Stimulated activated CD8-positive, alpha-beta memory T cell treated with anti-CD3 and anti-CD28 coated beads, Interleukin-2, amount 100 ng/mL, for 1 hour (primary cell): ENCODE results near the gene TUBE1.
A peak's percentile ranks its signal among the peaks of the same experiment; 100 is the strongest.
"Not testable (repeated sequence)": the region's sequence is repeated elsewhere in the genome, so short reads cannot be mapped to it uniquely, and the experiment has no call there.

Source experiments
- DNase-seq, 2 donors: peaks; one replicate each; pipeline ENCODE4 v3.0.0-alpha.2; 2020; ENCODE audit warnings: low read depth in 2 of 2

TUBE1 gene

DNA sequence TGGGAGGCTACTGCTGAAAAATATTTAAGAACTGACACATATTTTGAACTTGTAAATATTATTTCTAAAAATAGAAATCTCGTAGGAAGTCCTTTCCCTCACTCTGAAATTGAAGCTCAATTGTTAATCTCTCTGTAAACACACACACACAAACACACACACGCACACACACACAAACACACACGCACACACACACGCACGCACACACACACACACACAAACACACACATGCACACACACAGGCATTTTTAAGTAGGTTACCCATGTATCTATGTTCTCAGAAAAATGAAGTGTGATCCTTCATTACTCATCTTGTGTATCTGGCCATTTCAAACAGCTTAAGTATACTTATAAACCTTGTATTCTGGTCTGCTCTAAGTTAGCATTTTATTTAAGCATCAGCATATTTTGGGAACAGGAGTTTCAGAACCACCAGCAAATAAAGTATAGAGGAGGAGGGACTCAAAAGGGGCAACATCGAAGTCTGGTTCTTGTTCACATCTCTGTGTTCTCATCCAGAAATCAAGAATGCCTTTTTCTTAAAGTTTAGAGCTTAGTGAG, 21.8 kb downstream of the TUBE1 start:
- no peak for DNase-seq

- DNase-seq = no peak
These were observed 24.3 kb downstream of the TUBE1 start for GRCh38 chr6:112062966-112063365.

DNA sequence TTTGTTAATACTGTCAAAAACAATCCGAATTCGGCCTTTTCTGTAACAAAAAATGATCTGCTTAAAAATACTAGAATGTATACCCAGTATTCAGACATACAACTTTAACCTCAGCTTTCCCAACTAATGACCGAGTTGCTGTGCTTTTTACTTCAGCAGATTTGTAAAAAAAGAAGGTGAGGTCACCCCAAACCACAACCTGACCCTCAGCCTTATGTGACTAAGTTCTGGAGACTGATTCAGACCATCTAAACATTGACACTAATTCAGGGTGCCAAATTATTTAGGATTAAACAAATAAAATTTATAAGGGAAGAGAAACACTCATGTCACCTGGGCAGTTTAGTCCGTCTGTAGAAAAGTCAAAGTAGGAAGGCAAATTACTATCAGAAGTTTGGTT, 25.7 kb downstream of the TUBE1 start:
- no peak for DNase-seq

DNA sequence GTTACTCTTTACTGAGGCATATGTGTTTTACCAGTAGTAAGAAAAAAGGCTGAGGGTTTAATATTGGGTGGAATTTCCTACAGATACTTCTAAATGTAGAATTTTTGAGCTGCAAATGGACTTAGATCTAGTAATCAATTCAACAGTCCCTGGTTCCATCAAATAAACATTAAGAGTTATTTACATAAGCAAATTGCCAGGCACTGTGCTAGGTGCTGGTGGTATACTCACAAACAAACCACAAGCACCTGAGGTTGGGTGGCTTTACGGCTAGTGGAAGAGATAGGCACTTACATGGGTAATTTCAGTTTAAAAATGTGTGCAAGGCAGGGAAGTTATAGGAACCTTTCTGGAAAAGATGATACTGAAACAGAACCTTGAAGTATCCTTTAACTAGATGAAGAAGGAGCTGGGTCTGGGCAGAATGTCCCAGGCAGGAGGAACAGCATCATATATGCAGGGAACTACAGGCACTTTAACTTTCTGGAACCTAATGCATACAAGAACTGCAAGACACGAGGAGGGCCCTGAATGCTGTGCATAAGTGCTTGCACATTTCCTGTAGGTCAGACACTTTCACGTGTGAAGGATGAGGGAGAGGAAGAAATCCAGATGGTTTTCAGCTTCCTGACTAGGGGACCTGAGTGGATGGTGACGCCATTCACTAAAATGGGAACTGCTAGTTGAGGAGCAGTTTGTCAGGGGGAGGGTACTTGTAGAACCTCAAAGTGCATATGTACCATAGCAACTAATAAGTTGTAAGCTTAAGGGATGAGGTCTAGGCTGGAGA, 28.8 kb downstream of the TUBE1 start:
- no peak for DNase-seq

DNA sequence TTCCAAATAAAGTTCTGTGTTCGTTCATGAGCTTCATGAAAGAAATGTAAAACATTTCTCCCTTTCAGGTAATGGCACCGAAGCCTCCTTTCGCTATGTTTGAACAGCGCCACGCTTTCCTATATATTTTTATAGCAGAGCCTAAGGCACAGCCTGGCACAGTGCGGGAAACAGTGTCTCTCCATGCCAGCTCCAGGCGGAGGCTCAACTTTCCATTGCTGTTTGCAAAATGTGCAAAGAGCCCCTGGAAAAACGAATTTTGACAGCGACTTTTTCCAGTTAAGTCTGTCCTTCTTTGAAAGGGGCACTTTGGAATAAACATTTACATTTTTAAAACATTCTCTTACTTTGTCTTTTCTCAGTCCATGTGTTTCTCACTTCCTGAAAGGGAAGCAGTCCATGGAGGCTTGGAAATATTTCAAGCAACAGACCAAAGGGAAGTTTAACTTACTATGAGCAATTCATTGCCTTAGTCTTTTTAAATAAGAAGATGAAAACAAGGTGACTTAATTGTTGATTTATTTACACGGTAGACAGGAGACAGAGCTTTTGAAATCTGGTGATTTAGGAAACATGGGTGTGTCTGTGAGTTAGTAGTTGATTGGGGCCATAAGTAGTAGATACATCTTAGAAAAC, 32.6 kb downstream of the TUBE1 start:
- DNase-seq = no peak

GRCh38 chr6:112054001-112054400, 33.3 kb downstream of the TUBE1 start, which contains the start of gene CCN6:
Gene CCN6 (plus strand): TSS chr6:112054104. CDS start chr6:112054358, 254 bp downstream.
- DNase-seq = no peak

DNA sequence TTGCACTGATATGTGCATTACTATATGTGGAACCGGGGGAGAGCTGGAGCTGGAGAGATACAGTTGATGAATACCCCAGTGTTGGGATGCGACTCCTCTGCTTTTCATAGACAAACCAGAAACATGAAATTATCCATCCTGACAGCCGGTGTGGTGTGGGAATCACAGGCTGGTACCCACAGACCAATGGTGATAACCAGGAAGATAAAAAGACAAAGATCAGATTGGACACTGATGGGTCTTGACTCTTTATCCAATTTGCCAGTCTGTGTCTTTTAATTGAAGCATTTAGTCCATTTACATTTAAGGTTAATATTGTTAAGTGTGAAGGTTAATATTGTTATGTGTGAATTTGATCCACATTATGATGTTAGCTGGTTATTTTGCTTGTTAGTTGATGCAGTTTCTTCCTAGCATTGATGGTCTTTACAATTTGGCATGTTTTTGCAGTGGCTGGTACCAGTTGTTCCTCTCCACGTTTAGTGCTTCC, 36.0 kb downstream of the TUBE1 start:
- DNase-seq = not testable (repeated sequence)

- DNase-seq = no peak
These were observed 36.9 kb downstream of the TUBE1 start for GRCh38 chr6:112050429-112050828.

- no peak for DNase-seq
These were observed 37.3 kb downstream of the TUBE1 start for GRCh38 chr6:112049996-112050395.

- DNase-seq = no peak
These were observed 38.1 kb downstream of the TUBE1 start for GRCh38 chr6:112049026-112049799.

- not testable (repeated sequence) for DNase-seq
These were observed 39.8 kb downstream of the TUBE1 start for GRCh38 chr6:112047523-112047922.

- DNase-seq = no peak
These were observed 42.4 kb downstream of the TUBE1 start for GRCh38 chr6:112044856-112045255.

- DNase-seq = no peak
These were observed 43.1 kb downstream of the TUBE1 start for GRCh38 chr6:112044196-112044595.

DNA sequence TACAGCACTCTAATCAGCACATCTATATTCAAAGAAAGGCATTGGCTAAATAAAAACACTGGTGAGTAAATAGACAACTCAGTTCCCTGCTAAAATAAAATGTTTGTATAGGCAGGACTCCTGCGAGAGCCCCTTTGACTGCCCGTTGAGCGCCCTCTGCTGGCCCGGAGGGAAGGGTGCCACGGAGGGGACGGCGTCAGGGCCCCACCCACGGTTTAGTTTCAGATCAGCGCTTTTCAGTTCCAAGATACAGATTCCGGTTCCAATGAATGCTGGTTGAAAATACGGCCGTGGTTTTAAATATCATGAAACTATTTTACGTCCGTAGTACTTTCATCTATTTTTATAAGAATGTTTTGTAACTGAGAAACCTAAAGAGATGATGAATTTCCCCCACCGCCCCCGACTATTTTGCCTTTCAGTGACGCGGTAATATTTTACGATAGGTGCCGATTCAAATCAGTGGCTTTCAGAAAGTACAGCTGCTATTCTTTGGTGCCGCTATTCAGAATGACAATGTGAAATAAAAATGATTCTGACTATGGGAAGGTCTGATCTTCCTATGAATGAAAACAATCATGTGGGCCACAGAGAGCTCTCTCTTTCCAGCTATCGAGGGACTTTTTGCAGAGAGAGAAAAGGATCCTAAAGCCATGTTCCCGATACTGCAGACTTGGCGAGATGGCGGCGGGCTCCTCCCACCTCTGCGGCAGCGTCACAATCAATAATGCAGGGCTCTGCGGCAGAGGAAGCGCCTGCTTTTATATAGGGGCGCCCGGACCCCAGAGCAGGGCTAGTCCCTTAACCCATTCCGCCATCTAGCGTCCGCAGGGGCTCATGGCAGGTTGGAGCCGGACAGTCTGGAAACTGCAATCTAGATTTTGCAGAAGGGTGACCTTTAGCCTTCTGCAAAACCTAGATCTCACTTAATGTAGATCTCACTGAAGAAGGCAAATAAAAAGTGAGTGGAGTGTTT, 44.0 kb downstream of the TUBE1 start:
- peak; percentile 82 to 85 for DNase-seq

DNA sequence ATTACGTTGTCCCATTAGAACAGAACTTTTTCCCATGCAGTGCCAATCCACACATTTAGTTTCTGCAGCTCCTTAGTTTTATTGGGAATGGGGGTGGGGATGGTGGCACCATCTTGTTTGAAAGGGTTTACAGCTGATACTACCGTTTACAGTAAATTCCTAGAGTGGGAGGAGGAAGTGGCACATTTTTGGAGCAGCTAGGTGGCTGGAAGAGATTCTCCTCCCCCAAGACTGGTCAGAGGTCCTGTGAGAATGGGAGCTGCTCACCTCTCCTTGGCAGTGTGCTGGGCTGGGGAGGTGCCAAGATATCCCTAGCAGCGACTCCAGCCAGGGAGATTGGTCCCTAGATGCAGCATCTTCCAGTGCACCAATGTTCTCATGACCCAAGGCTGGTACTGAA, 45.7 kb downstream of the TUBE1 start:
- DNase-seq = no peak

DNA sequence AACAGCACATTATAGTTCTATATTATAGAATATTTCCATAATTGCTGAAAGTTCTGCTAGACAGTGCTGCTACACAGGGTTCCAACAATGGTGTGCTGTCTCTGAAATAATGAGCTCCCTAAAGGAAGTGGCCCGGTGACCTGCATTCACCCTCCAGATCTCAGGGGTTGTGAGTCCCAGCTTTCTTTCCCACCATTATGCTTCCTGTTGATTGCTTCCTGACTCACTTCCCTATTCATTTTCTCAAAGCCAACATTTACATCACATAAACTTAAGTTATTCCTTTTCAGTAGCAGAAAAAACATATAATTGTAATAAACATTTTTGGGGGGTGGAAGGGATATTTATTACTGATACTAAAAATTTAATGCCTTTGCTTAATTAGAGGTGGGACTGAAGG, 46.3 kb downstream of the TUBE1 start:
- DNase-seq = no peak

DNA sequence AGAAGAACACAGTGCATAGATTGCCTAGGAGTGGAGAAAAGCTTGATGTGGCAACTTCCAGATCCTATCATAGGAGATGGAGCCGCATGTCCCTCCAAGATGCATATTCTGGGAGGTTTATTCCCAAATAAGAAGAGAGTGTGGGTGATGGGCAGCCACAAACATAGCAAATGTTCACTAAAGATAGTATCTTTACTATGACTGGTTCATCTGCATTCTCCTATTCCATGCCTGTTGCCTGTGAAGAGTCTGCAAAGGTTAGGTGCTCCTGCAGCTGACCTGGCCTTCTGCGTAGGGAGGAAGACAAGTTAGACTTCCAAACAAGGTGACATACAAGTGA, 47.9 kb downstream of the TUBE1 start:
- DNase-seq = no peak

GRCh38 chr6:112038756-112039430, 48.4 kb downstream of the TUBE1 start:
- DNase-seq = no peak

GRCh38 chr6:112038268-112038667, 49.0 kb downstream of the TUBE1 start:
- DNase-seq = no peak

GRCh38 chr6:112037783-112038216, 49.5 kb downstream of the TUBE1 start:
- DNase-seq = no peak
